Measurements from ENCODE around the gene ODC1.

DNA sequence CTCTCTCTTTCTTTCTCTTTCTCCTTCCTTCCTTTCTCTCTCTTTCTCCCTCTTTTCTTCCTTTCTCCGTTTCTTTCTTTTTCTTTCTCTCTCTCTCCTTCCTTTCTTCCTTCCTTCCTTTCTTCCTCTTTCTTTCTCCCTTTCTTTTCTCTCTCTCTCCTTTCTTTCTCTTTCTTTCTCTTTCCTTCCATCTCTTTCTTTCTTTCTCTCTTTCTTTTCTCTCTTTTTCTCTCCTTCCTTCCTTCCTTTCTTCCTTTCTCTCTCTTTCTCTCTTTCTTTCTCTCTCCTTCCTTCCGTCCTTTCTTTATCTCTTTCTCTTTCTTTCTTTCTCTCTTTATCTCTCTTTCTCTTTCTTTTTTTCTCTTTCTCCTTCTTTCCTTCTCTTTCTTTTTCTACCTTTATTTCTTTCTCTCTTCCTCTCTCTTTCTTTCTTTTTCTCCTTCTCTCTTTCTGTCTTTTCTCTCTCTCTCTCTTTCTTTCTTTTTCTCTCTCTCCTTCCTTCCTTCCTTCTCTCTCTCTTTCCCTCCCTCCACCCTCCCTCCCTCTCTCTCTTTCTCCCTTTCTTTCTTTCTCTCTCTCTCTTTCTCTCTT, 32.3 kb upstream of the ODC1 start:
- TF ChIP-seq, protein P1, sequence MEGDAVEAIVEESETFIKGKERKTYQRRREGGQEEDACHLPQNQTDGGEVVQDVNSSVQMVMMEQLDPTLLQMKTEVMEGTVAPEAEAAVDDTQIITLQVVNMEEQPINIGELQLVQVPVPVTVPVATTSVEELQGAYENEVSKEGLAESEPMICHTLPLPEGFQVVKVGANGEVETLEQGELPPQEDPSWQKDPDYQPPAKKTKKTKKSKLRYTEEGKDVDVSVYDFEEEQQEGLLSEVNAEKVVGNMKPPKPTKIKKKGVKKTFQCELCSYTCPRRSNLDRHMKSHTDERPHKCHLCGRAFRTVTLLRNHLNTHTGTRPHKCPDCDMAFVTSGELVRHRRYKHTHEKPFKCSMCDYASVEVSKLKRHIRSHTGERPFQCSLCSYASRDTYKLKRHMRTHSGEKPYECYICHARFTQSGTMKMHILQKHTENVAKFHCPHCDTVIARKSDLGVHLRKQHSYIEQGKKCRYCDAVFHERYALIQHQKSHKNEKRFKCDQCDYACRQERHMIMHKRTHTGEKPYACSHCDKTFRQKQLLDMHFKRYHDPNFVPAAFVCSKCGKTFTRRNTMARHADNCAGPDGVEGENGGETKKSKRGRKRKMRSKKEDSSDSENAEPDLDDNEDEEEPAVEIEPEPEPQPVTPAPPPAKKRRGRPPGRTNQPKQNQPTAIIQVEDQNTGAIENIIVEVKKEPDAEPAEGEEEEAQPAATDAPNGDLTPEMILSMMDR (IDR thresholded peaks at IDR 0.05), result no peak
- no peak for TF ChIP-seq POLR2A (IDR thresholded peaks at IDR 0.05; ENCODE audit: low read depth)

Measured in esophagus muscularis mucosa (tissue), 3 donors.